Keratinocyte (primary cell): ENCODE data around the gene ELAVL1.

Source experiments
- EZH2 ChIP-seq: IDR thresholded peaks from one replicate; pipeline ENCODE4 v1.6.1; 2012; ENCODE audit warnings: inconsistent platforms, mild to moderate bottlenecking, low read length, moderate library complexity
- TF ChIP-seq, protein P1 (sequence below), 3 experiments: IDR thresholded peaks in 1 of 3; conservative IDR thresholded peaks in 1 of 3; optimal IDR thresholded peaks in 1 of 3; 2 replicates in 2 of 3; 3 replicates in 1 of 3; pipeline versions ENCODE3 to v1.5.1; 2011; ENCODE audit warnings: low read length in 3 of 3, mild to moderate bottlenecking in 3 of 3, moderate library complexity in 2 of 3, control low read depth in 1 of 3, inconsistent platforms in 1 of 3; ENCODE audit not compliant: insufficient read depth in 2 of 3; ENCODE audit errors: extremely low read depth in 1 of 3

- TF ChIP-seq EZH2, result no peak
- TF ChIP-seq, protein P1, sequence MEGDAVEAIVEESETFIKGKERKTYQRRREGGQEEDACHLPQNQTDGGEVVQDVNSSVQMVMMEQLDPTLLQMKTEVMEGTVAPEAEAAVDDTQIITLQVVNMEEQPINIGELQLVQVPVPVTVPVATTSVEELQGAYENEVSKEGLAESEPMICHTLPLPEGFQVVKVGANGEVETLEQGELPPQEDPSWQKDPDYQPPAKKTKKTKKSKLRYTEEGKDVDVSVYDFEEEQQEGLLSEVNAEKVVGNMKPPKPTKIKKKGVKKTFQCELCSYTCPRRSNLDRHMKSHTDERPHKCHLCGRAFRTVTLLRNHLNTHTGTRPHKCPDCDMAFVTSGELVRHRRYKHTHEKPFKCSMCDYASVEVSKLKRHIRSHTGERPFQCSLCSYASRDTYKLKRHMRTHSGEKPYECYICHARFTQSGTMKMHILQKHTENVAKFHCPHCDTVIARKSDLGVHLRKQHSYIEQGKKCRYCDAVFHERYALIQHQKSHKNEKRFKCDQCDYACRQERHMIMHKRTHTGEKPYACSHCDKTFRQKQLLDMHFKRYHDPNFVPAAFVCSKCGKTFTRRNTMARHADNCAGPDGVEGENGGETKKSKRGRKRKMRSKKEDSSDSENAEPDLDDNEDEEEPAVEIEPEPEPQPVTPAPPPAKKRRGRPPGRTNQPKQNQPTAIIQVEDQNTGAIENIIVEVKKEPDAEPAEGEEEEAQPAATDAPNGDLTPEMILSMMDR (optimal IDR thresholded peaks at IDR 0.05 in 1 of 3, IDR thresholded peaks at IDR 0.05 in 1 of 3, conservative IDR thresholded peaks at IDR 0.05 in 1 of 3; ENCODE audit: extremely low read depth in 1 of 3, insufficient read depth in 2 of 3, low read length in 3 of 3), result no peak
These were observed 93.8 kb downstream of the ELAVL1 start for GRCh38 chr19:7911508-7912143.
